Measurements from ENCODE around the gene GCSAM.

The GCSAM gene

GRCh38 chr3:112117841-112118571, 15.0 kb downstream of the GCSAM start:
- Histone ChIP-seq H3K9me3 (ENCODE audit: control insufficient read depth, low read length) (no peaks in the 10 kb centered on the region), H3K4me3 (ENCODE audit: insufficient read depth in 1 of 2, low read depth in 1 of 2, low read length in 2 of 2) (no peak overlapping the region), H2BK15ac (ENCODE audit: low read depth, poor library complexity, severe bottlenecking) (no peak overlapping the region), H3K36me3 (ENCODE audit: control insufficient read depth in 1 of 2, insufficient read depth in 2 of 2, low read depth in 1 of 2, low read length in 2 of 2) (peaks cover 16 to 21% of the 10 kb centered on the region in 2 experiments), H3K4me2 (ENCODE audit: low read length, poor library complexity, severe bottlenecking) (no peak overlapping the region), H3K27me3 (ENCODE audit: control insufficient read depth in 1 of 2, insufficient read depth in 1 of 2, low read length in 2 of 2) (no peaks in the 10 kb centered on the region), H3K18ac (ENCODE audit: low read depth in 1 of 2, low read length in 2 of 2) (no peak overlapping the region), H2AFZ (ENCODE audit: low read depth, low read length) (no peak overlapping the region), H2AK5ac (ENCODE audit: low read length, severe bottlenecking) (no peak overlapping the region), H3K4me1 (ENCODE audit: control insufficient read depth, insufficient read depth, low read depth, low read length) (no peaks in the 10 kb centered on the region), H3K9ac (ENCODE audit: low read length) (no peak overlapping the region), H4K8ac (ENCODE audit: low read length) (no peak overlapping the region), H3K4ac (ENCODE audit: low read depth in 1 of 2, low read length in 2 of 2) (no peak overlapping the region), H3K23ac (ENCODE audit: low read length in 2 of 2) (no peak overlapping the region), H2BK120ac (ENCODE audit: low read depth, low read length) (no peak overlapping the region), H3K14ac (ENCODE audit: low read length in 2 of 2) (no peak overlapping the region), H3K79me1 (replicated peaks; ENCODE audit: low read length, poor library complexity, severe bottlenecking) (peaks cover 23% of the 10 kb centered on the region), H2BK12ac (ENCODE audit: low read length in 2 of 2) (no peak overlapping the region), H4K91ac (ENCODE audit: low read length) (no peak overlapping the region), H2BK5ac (ENCODE audit: low read depth, low read length, poor library complexity, severe bottlenecking) (no peak overlapping the region), H3K27ac (ENCODE audit: low read length, poor library complexity, severe bottlenecking) (no peak overlapping the region)
- WGBS, result 86% methylated on average over 4 of the region's 4 CpGs
- DNase-seq, result no peak

GRCh38 chr3:112117415-112117814, 15.6 kb downstream of the GCSAM start:
- Histone ChIP-seq H4K8ac (ENCODE audit: low read length) (no peak overlapping the region), H3K4me1 (ENCODE audit: control insufficient read depth, insufficient read depth, low read depth, low read length) (no peaks in the 10 kb centered on the region), H3K27ac (ENCODE audit: low read length, poor library complexity, severe bottlenecking) (no peak overlapping the region), H2BK5ac (ENCODE audit: low read depth, low read length, poor library complexity, severe bottlenecking) (no peak overlapping the region), H3K27me3 (ENCODE audit: control insufficient read depth in 1 of 2, insufficient read depth in 1 of 2, low read length in 2 of 2) (no peaks in the 10 kb centered on the region), H2AK5ac (ENCODE audit: low read length, severe bottlenecking) (no peak overlapping the region), H2BK15ac (ENCODE audit: low read depth, poor library complexity, severe bottlenecking) (no peak overlapping the region), H3K18ac (ENCODE audit: low read depth in 1 of 2, low read length in 2 of 2) (no peak overlapping the region), H3K9ac (ENCODE audit: low read length) (no peak overlapping the region), H4K91ac (ENCODE audit: low read length) (no peak overlapping the region), H3K9me3 (ENCODE audit: control insufficient read depth, low read length) (no peaks in the 10 kb centered on the region), H3K79me1 (replicated peaks; ENCODE audit: low read length, poor library complexity, severe bottlenecking) (peaks cover 23% of the 10 kb centered on the region), H2AFZ (ENCODE audit: low read depth, low read length) (no peak overlapping the region), H3K4me2 (ENCODE audit: low read length, poor library complexity, severe bottlenecking) (no peak overlapping the region), H3K4me3 (ENCODE audit: insufficient read depth in 1 of 2, low read depth in 1 of 2, low read length in 2 of 2) (no peak overlapping the region), H3K36me3 (ENCODE audit: control insufficient read depth in 1 of 2, insufficient read depth in 2 of 2, low read depth in 1 of 2, low read length in 2 of 2) (peaks cover 19 to 21% of the 10 kb centered on the region in 2 experiments), H3K14ac (ENCODE audit: low read length in 2 of 2) (no peak overlapping the region), H2BK12ac (ENCODE audit: low read length in 2 of 2) (no peak overlapping the region), H3K4ac (ENCODE audit: low read depth in 1 of 2, low read length in 2 of 2) (no peak overlapping the region), H2BK120ac (ENCODE audit: low read depth, low read length) (no peak overlapping the region), H3K23ac (ENCODE audit: low read length in 2 of 2) (no peak overlapping the region)
- DNase-seq, result no peak
- WGBS, result 98% methylated on average over 1 of the region's 1 CpG

GRCh38 chr3:112116748-112117186, 16.3 kb downstream of the GCSAM start:
- Histone ChIP-seq H3K9me3 (ENCODE audit: control insufficient read depth, low read length) (no peaks in the 10 kb centered on the region), H2BK120ac (ENCODE audit: low read depth, low read length) (no peak overlapping the region), H3K27ac (ENCODE audit: low read length, poor library complexity, severe bottlenecking) (no peak overlapping the region), H3K18ac (ENCODE audit: low read depth in 1 of 2, low read length in 2 of 2) (no peak overlapping the region), H4K91ac (ENCODE audit: low read length) (no peak overlapping the region), H2BK12ac (ENCODE audit: low read length in 2 of 2) (no peak overlapping the region), H3K36me3 (ENCODE audit: control insufficient read depth in 1 of 2, insufficient read depth in 2 of 2, low read depth in 1 of 2, low read length in 2 of 2) (peaks cover 19 to 21% of the 10 kb centered on the region in 2 experiments), H3K27me3 (ENCODE audit: control insufficient read depth in 1 of 2, insufficient read depth in 1 of 2, low read length in 2 of 2) (no peaks in the 10 kb centered on the region), H2BK15ac (ENCODE audit: low read depth, poor library complexity, severe bottlenecking) (no peak overlapping the region), H2AFZ (ENCODE audit: low read depth, low read length) (no peak overlapping the region), H3K14ac (ENCODE audit: low read length in 2 of 2) (no peak overlapping the region), H3K79me1 (replicated peaks; ENCODE audit: low read length, poor library complexity, severe bottlenecking) (peaks cover 23% of the 10 kb centered on the region), H3K9ac (ENCODE audit: low read length) (no peak overlapping the region), H2BK5ac (ENCODE audit: low read depth, low read length, poor library complexity, severe bottlenecking) (no peak overlapping the region), H3K4me3 (ENCODE audit: insufficient read depth in 1 of 2, low read depth in 1 of 2, low read length in 2 of 2) (no peak overlapping the region), H4K8ac (ENCODE audit: low read length) (no peak overlapping the region), H3K23ac (ENCODE audit: low read length in 2 of 2) (no peak overlapping the region), H3K4me1 (ENCODE audit: control insufficient read depth, insufficient read depth, low read depth, low read length) (no peaks in the 10 kb centered on the region), H3K4ac (ENCODE audit: low read depth in 1 of 2, low read length in 2 of 2) (no peak overlapping the region), H3K4me2 (ENCODE audit: low read length, poor library complexity, severe bottlenecking) (no peak overlapping the region), H2AK5ac (ENCODE audit: low read length, severe bottlenecking) (no peak overlapping the region)
- WGBS, result 97% methylated on average over 13 of the region's 13 CpGs
- DNase-seq, result no peak

GRCh38 chr3:112115806-112116383, 17.2 kb downstream of the GCSAM start:
- no peak overlapping the region for H2BK120ac ChIP-seq (ENCODE audit: low read depth, low read length)
- 93% methylated on average over 1 of the region's 6 CpGs for WGBS
- H3K36me3 ChIP-seq (ENCODE audit: control insufficient read depth in 1 of 2, insufficient read depth in 2 of 2, low read depth in 1 of 2, low read length in 2 of 2), result peaks cover 19 to 27% of the 10 kb centered on the region in 2 experiments
- DNase-seq, result no peak
- no peak overlapping the region for H3K27ac ChIP-seq (ENCODE audit: low read length, poor library complexity, severe bottlenecking)
- H3K4me2 ChIP-seq (ENCODE audit: low read length, poor library complexity, severe bottlenecking), result no peak overlapping the region
- H2BK12ac ChIP-seq (ENCODE audit: low read length in 2 of 2), result no peak overlapping the region
- no peak overlapping the region for H2AFZ ChIP-seq (ENCODE audit: low read depth, low read length)
- H2BK5ac ChIP-seq (ENCODE audit: low read depth, low read length, poor library complexity, severe bottlenecking), result no peak overlapping the region
- H3K4me1 ChIP-seq (ENCODE audit: control insufficient read depth, insufficient read depth, low read depth, low read length), result no peaks in the 10 kb centered on the region
- peaks cover 29% of the 10 kb centered on the region for H3K79me1 ChIP-seq (replicated peaks; ENCODE audit: low read length, poor library complexity, severe bottlenecking)
- H3K9me3 ChIP-seq (ENCODE audit: control insufficient read depth, low read length), result no peaks in the 10 kb centered on the region
- no peak overlapping the region for H3K4me3 ChIP-seq (ENCODE audit: insufficient read depth in 1 of 2, low read depth in 1 of 2, low read length in 2 of 2)
- H3K27me3 ChIP-seq (ENCODE audit: control insufficient read depth in 1 of 2, insufficient read depth in 1 of 2, low read length in 2 of 2), result no peaks in the 10 kb centered on the region
- H2AK5ac ChIP-seq (ENCODE audit: low read length, severe bottlenecking), result no peak overlapping the region
- H2BK15ac ChIP-seq (ENCODE audit: low read depth, poor library complexity, severe bottlenecking), result no peak overlapping the region
- no peak overlapping the region for H3K9ac ChIP-seq (ENCODE audit: low read length)
- H4K8ac ChIP-seq (ENCODE audit: low read length), result no peak overlapping the region
- H3K18ac ChIP-seq (ENCODE audit: low read depth in 1 of 2, low read length in 2 of 2), result no peak overlapping the region
- H3K4ac ChIP-seq (ENCODE audit: low read depth in 1 of 2, low read length in 2 of 2), result no peak overlapping the region
- H3K23ac ChIP-seq (ENCODE audit: low read length in 2 of 2), result no peak overlapping the region
- no peak overlapping the region for H4K91ac ChIP-seq (ENCODE audit: low read length)
- no peak overlapping the region for H3K14ac ChIP-seq (ENCODE audit: low read length in 2 of 2)

Data from mesenchymal stem cell (in vitro differentiated cells and primary cell).